ENCODE results near the gene HAUS8.
"Not testable (repeated sequence)": the region's sequence is repeated elsewhere in the genome, so short reads cannot be mapped to it uniquely, and the experiment has no call there.

The HAUS8 gene

DNA sequence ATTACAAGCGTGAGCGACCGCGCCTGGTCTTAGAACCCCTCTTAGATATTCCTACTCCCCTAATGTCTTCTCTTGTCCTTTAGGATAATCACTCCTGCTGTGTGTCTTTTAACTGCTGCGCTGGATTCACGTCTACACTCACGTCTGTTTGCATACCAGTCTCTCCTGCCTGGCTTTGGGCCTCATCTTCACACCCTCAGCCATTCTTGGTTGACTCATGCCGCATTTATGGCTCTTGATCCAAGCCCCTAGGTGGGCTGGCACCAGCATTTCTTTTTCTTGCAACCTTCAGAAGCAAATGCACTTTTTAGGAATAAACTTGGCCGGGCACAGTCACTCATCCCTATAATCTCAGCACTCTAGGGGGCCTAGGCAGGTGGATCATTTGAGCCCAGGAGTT lies 23.1 kb upstream of the HAUS8 start:
- no peak for DNase-seq

DNA sequence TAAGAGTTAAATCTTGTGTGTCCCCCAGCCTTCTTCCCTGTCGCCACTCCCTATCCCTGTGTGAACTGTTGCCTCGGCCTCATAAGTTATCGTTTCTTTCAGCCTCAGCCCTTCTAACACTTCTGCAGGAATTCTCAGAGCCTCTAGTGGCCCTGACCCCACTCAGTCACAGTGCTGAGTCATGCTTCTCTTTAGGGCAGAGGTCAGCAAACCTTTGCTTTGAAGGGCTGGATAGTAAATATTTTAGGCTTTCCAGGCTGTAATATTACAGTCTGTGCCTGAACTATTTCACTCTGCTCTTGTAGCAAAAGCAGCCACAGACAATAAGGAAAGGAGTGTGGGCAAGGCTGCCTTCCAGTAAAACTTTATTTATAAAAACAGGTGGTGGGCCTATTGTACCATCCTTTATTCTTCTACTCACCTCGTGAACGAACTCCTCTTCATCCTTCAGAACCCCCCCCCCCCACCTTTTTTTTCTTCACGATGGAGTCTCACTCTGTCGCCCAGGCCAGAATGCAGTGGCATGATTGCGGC lies 22.4 kb upstream of the HAUS8 start:
- DNase-seq, result no peak

DNA sequence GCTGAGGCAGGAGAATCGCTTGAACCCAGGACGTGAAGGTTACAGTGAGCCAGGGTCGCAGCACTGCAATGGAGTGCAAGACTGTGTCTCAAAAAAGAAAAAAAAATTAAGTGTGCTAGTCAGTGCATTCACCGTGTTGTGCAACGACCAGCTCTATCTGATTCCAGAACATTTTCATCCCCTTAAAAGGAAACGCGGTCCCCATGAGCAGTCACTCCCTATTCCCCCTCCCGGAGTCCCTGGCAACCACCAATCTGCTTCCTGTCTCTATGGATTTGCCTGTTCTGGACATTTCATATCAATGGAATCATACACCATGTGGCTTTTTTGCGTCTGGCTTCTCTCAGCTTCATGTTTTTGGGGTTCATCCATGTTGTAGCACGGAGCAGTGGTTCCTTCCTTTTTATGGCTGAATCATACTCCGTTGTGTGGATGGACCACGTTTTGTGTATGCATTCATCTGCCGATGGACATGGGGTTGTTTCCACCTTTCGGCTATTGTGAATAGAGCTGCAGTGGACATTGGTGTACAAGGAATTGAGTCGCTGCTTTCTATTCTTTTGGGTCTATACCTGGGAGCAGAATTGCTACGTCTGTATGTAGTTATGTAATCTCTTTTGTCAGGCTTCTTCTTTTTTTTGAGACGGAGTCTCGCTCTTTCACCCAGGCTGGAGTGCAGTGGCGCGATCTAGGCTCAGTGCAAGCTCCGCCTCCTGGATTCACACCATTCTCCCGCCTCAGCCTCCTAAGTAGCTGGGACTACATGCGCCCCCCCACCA lies 20.1 kb upstream of the HAUS8 start:
- no peak for DNase-seq

DNA sequence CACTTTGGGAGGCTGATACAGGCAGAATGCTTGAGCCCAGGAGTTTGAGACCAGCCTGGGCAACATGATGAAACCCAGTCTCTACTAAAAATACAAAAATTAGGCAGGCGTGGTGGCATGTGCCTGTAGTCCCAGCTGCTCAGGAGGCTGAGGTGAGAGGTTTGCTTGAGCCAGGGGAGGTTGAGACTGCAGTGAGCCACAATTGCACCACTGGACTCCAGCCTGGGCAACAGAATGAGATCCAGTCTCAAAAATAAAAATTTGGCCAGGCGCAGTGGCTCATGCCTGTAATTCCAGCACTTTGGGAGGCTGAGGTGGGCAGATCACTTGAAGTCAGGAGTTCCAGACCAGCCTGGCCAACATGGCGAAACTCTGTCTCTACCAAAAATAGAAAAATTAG lies 19.4 kb upstream of the HAUS8 start:
- DNase-seq, result not testable (repeated sequence)

DNA sequence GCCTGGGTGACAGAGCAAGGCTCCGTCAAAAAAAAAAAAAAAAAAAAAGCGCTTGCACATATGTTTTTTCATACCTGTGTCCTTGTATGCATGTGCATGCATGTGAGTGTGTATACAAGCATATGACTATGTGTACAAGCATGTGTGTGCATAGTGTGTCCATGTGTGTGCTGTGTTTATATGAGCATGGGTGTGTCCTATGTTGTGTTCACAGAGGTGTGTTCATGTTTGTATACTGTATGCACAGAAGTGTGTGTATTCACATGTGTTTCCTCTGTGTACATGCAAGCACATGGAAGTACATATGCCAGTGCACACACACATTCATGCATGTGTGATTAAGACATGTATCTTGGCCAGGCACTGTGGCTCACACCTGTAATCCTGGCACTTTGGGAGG lies 17.4 kb upstream of the HAUS8 start:
- no peak for DNase-seq

DNA sequence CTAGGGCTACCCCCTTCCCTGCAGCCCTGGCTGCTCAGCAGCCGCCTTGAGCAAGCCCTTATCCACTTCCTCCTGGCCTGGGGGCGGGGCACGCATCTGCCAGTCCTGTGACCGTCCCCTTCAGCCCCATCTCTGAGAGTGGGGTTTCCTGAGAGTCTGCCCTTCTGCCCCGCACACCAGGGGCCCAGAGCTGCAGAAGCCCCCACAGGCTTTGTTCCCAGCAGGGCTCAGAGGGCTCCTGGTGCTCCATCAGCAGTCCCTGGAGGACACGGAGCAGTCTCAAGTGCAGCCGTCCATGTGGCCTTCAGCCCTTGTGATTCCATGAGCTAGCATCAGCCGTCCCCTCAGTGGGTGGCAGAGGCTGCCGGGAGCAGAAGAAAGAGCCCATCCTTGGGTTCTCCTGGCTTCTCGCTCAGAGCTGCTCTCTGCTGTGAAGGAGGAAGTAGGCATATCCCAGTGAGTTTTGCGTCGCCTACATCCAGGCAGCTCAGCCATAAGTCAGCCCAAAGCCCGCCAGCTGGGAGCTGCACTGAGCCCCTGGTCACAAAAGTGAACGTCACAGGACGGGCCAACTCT lies 16.6 kb upstream of the HAUS8 start:
- no peak for DNase-seq

DNA sequence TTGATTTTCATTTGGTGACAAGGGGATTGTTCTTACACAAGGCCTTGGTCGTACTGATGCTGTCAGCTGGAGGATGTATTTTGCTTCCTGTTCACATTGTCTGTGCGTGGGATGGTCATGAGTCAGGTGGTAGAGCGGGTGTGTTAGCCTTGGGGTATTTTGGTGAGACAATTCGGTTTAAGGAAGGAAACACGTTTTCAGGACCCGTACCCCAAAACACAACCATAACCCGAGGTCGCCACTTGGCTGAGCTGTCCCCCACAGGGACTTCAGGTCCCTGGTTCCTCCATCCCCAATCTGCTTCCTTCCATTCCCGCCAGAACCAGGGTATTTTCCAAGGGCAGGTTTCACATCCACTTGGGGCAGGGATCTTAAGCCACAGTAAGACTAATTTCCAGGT lies 15.3 kb upstream of the HAUS8 start:
- no peak for DNase-seq

DNA sequence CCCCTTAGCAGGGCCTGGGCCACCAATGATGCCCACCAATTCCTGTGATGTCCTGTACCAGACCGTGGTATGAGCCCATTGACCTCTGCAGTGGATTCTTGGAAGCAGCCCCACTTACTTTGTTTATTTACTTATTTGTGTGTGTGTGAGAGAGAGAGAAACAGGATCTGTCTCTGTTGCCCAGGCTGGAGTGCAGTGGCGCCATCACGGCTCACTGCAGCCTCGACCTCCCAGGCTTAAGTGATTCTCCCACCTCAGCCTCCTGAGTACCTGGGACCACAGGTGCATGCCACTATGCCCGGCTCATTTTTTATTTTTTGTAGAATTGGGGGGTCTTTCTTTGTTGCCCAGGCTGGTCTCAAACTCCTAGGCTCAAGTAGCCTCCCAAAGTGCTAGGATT lies 13.3 kb upstream of the HAUS8 start:
- DNase-seq, result no peak

DNA sequence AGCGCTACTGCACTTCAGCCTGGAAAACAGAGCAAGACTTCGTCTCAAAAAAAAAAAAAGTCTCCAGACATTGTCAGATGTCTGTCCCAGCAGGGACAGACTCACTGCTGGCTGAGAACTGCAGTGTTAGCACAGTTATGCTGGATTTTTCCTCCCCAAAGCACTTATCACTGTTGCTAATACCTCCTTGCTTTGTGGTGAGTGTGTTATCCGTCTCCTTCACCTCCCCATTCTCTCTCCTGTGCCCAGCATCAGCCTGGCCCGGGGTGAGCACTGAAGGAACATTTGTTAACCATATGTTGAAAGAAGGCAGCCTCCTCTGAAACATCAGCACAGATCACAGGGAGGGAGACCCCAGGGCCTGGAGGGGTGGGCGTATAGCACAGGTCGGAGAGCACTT lies 11.6 kb upstream of the HAUS8 start:
- DNase-seq, result no peak

DNA sequence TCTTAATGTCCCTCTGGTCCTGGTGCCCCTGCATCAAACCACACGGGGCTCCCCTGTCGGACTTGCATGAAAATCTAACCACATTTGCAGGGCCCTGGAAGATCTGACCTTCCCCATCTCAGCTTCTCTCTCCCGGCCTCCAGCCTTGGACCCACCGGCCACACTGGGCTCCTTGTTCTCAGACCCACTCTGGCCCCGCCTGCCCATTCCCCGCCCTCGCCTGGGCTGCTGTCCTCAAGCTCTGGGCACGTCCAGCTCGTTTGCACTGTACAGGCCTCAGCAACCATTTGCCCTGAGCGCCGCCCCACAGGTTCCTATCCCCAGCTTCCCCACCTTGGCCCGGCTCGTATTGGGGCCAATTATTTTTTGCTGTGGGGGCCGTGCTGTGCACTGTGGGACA lies 10.9 kb upstream of the HAUS8 start:
- DNase-seq, result no peak

DNA sequence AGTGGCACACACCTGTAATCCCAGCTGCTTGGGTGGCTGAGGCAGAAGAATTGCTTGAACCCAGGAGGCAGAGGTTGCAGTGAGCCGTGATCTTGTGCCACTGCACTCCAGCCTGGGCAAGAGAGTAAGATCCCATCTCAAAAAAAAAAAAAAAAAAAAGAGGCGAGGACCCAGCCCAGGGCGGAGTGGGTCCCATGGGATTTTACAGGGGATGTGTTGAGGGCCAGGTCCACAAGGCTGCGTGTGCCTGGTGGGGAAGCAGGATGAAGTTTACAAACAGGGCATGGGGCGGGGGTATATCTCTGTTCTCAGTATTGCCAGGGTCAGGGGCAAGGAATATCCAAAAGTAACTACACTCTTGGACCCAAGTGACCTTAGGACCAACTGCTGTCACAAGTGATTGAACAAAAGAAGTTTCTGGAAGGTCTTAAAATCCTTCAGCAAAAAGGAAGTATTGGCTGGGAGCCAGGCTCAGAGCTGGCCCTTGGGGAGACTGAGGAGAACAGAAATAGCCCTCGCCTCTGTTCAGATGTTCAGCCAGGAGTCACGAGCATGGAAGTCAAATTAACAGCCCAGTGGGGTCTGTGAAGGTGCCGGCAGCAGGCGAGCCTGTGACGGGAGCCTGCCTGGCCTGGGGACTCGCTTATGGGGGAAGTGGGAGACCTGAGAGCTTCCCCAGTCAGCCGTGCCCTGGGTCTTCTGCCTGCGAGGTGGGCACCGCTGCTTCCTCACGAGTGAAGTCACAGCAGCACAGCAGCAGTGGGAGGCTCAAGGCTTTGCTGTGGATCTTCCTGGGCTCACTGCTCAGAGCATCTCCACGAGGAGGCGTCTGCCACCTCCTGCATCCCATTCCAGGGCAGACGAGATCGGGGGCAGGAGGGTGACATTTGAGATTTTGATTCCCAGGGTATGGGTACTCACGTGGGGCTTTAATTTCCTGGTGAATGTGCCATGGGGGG lies 6.7 kb upstream of the HAUS8 start:
- no peak for DNase-seq

DNA sequence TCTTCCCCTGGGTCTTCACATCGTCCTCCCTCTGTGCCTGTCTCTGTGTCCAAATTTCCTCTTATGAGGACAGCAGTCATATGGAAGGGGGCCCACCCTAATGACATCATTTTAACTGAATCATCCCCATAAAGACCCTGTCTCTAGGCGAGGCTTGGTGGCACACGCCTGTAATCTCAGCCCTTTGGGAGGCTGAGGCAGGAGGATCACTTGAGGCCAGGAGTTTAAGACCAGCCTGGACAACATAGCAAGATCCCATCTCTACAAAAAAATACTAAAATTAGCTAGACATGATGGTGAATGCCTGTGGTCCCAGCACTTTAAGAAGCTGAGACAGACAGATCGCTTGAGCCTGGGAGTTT lies 5.2 kb upstream of the HAUS8 start:
- no peak for DNase-seq

DNA sequence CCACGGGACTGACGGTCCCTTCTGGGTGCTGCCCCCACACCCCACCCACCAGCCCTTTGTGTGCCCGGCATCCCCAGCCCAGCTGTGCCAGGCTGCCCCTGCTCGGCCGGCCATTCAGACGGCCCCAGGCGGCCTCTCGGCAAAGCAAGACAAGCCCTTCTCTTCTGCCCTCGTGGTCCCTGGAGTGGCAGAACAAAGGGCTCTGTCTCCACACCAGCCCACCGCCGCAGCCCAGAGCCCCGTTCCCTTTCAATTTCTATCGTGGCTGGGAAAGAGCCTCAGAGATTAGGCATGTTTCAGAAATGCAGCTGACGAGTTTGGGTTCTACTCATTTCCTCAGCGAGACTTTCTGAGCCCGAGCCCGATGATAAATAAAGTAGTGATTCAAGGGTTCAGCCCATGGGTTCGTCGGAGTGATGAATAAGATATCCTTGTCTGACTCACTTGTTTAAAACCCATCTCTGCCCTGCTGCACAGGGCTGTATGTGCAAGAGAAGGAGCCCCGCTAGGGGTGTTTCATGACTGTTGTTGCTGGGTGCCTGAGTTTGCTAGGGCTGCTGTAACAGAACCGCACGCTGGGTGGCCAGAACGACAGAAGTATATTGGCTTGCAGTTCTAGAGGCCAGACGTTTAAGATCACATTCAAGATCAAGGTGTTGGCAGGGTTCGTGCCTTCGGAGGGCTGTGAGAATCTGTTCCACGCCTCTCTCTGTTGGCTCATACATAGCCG lies 4.6 kb upstream of the HAUS8 start:
- DNase-seq, result peak; percentile 87

DNA sequence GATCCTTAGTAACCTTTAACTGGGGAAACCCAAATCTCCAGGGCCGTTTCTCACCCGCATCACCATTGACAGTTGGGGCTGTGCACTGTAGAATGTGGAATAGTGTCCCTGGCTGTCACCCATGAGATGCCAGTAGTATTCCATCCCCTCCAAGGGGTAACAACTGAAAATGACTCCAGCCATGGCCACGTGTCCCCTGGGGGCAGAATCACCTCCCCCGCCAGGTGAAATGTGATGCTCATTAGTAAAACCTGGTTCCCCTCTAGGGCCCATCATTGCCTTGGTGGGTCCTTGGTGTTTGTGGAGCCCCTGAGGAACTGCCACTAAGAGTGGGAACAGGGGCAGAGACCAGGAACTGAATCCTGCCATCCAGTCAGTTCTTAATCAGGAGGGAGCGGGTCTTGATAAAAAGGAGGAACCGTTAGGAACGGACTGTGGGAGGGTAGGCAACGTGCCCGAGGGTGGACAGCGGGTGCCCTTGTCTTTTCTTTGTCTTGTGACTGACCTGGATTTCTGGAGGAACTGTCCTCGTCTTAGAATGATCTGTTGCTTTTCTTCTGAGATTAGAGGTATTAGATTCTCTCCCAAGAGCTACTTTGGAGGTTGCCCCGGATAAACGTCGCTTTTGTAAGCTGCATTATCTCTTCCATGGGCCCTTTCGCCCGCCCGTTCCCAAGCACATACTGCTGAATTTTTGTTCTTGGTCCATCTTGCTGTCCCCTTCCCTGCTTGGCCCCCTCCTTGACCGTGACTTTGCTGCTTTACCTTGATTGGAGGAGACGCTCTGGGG lies 3.9 kb upstream of the HAUS8 start:
- no peak for DNase-seq

DNA sequence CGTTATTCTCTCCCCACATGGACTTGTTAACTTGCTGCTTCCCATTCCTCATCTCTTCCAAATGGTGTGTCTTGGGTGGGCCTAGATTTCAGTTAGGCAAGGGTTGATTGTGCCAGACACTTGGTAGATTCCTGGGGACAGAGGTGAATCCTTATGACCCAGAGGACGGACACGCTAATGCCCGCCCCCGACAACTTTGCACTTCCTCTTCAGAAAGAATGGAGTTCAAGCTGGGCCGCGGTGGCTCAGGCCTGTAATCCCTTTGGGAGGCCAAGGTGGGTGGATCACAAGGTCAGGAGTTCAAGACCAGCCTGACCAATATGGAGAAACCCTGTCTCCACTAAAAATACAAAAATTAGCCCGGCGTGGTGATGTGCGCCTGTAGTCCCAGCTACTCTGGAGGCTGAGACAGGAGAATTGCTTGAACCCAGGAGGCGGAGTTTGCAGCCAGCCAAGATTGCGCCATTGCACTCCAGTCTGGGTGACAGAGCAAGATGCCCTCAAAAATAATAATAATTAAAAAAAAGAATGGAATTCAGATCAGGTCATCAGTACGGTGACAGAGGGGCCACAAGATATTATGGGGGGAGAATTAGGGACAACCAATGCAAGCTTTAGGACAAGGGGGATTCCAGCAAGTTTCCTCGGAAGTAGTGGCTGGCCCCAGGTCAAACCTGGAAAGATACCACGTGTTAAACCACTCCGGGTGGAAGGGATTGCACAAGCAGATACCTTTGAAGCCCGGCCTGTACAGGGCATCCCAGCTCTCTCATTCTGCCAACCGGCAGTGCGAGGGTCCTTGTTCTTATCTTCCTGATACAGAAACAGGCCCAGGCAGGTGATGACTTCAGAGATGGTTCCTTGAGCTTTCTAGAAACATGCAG lies 3.0 kb upstream of the HAUS8 start:
- DNase-seq, result no peak

DNA sequence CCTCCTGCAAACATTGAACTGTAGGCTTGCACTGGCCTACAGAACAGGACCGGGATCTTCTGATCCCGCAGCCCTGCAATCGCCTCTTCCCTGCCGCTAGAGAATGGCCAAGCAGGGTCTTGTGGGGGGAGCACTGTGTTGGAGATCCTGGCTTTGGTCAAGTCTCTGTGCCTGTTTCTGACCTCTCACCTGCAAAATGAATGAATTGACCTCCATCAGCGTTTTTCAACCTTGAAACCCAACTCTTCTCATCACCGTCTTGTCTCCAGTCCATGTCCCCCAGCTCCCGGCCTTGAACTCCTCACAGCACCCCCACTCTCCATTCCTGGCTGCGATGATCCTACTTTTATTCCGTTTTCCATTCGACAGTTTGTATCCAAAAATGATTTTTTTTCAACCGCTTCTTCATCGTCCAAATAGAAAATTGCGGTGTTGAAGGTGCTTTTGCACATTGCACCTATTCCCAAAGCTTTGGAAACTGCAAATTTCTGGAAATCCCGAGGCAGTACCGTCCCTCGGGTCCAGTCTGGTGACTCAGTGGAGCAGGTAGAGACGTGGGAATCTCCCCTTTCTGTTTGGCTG lies 2.3 kb upstream of the HAUS8 start:
- DNase-seq, result no peak

DNA sequence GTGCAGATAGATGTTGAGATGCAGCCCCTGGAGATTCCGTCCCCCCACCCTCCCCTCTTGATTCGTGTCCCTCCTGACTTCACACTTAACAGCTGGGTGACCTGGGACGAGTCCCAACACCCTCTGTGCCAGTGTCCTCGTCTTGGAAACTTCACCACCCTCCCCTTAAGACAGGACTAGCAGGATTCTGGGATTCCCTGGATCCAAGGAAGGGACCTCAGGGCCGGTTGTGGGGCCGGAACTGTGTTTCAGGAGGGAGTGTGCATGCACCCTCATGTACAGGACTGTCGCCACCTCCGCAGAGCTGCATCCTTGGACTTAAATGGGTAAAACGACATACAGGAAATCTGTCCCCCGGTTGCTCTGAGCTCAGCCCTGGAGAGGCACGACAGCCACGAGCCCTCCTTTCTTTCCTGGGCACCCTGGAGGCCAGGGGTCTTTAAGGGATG lies 1.3 kb upstream of the HAUS8 start:
- DNase-seq, result peak; percentile 62

DNA sequence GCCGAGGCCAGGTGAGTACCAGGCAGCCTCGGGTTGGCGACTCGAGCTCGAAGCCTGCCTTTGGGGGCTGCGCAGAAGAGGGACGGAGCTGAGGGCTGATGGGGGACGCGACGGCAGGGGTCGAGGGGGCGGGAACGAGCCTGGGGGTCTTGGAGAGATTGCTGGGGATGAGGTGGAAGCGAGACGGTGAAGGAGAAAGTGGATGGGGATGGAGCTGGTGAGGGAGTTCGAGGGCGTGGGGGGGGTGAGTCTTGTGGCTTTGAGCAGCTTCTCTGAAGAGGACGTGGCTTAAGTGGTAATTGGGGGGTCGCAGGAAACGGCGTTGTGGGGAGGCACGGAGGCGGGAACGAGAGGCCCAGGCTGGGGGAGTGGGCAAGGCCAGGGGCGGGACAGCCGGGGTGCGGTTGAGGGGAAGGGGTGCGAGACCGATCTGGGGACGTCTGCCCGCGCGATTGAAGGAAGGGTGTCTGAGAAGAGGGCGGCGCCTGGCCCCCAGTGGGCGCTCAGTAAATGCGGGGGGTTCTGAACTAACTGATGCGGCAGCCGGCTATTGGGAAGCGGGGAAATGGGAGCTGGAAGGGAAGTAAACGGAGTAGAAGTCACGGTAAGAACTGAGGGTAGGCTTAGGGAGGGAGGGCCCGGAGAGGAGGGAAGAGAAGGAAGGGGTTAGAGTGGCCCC lies 751 bp upstream of the HAUS8 start:
- DNase-seq, result peak; percentile 58

DNA sequence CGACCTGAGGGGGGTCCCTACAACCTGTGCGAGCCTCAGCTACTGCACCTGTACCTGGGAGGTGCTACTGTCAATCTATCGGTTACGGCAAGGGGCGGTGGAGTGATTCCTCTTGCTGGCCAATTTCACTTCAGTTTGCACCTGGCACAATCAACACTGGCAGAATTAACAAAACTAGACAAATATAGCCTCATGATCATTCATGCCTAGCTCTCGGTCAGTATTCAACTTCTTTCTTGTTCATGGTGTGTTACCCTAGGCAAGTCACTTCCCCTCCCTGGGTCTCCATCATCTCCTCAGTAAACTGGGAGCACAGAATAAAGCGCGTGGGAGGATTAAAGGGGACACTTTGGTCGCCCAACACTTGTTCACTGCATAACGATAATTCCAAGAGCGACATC lies 618 bp downstream of the HAUS8 start:
- no peak for DNase-seq

Measured in 8988T (cell line).